HG03575 (cell line): ENCODE results near the gene BTBD1.

Source experiments
- ATAC-seq: cut with Tn5 transposase; IDR thresholded peaks from one replicate; pipeline ENCODE4 v1.9.1; 2021; ENCODE audit not compliant: unreplicated experiment, insufficient number of reproducible peaks, low FRiP score; ENCODE audit errors: extremely low read depth

Gene BTBD1

DNA sequence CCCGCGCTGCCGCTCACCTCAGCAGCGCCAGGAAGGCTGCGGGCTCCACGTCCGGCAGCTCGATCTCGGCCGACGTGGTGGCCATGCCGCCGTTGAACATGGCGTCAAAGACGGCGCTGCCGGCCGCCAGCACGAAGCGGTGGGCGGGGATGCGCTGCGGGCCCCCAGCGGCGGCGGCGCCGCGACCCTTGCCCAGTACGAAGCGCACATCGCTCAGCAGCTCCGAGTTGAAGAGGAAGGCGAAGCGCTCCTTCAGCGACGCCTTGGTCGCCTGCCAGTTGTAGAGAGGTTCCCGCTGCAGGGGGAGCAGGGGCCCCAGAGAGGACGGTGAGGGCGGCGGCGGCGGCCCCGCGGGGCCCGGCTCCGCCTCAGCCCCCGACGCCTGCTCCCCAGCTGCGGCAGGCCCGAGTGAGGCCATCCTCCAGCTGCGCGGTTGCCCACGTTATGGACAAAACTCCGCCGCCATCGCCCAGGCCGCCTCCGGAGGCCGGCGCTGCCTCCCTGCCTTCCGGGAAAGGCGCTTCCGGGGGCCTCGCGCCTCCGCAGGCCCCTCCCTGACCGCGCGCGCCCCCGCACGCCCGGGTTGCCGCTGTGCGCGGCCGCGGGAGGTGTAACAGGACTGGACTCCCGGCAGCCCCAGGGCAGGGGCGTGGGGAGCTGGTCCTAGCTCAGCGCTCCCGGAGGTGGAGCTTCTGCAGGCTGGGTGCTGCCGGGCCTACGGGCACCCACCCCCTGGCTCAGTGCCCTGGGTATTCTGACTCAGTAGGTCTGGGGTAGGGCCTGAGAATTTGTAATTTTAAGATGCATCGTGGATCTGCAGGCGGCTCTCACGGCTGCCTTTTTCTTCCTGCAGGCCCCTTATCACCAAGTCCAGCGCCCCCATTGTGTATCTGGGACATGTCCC is at the start of gene BTBD1:
Gene BTBD1, minus strand, starts transcription at position 519 of the 904 bp plus-strand sequence. Its CDS starts 101 bp downstream, at position 418.
- ATAC-seq = peak; percentile 27

DNA sequence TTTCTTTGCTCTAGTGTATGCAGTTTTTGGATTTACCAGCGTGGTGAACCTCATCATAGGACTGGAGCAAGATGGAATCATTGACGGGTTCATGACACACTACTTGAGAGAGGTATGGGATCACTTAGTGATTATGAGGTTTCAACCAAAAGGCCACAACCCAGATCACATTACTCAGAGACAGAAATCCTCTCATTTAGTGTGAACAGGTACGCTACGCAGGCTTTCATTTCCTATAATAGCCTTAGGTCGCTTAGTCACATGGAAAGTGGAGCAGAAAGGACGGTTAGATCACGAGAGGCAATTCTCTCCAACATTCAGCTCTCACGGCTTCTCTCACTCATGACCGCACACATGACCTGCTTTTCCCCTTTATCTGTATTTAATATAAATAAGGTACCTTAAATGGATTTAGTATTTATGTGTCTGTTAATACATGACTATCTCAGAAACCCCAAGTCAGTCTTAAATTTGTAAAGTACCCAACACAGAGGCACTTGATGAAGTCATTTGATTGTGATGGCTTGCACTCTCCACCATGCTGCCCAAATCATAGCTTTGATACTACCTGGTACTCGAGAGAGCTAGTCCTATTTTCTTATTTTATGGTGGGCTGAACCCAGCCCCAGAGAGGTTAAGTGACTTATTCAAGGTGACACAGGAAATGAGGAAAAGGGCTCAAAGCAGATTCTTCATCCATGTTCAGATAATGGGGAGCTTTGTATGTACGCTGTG is 48.9 kb upstream of the BTBD1 start:
- ATAC-seq = peak; percentile 71

DNA sequence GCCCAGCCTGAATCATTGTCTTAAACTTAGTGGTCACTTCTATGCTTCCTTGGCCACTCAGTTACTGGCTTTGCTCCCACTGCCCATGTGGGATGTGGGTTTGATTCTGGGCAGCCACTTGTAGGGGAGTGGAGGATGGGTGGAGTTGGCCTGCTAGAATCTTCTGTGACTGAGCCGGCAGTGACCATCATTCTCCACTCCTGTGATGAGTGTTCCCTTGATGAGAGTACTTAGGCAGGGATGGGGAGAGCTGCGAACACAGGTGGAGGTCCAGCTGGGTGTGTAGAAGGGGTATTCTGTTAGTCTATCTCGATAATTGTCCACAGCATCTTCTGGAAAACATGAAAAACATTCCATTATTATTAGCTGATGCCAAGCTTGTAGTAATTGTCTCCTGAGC is 48.4 kb upstream of the BTBD1 start:
- no peak for ATAC-seq

DNA sequence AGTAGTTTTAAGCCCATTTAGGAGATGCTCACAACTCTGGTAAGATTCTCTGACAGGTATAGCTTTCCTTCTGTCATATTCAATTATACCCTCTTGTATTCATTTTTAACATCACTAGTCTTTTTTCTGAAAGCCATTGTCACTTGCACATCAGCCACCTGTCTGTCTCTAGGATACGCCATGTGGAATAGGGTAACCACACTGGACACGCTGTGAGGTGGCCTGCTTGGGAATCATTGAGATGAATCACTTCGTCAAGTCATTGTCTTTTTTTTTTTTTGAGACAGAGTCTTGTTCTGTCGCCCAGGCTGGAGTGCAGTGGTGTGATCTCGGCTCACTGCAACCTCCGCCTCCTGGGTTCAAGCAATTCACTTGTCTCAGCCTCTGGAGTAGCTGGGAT is 47.8 kb upstream of the BTBD1 start:
- ATAC-seq = no peak

DNA sequence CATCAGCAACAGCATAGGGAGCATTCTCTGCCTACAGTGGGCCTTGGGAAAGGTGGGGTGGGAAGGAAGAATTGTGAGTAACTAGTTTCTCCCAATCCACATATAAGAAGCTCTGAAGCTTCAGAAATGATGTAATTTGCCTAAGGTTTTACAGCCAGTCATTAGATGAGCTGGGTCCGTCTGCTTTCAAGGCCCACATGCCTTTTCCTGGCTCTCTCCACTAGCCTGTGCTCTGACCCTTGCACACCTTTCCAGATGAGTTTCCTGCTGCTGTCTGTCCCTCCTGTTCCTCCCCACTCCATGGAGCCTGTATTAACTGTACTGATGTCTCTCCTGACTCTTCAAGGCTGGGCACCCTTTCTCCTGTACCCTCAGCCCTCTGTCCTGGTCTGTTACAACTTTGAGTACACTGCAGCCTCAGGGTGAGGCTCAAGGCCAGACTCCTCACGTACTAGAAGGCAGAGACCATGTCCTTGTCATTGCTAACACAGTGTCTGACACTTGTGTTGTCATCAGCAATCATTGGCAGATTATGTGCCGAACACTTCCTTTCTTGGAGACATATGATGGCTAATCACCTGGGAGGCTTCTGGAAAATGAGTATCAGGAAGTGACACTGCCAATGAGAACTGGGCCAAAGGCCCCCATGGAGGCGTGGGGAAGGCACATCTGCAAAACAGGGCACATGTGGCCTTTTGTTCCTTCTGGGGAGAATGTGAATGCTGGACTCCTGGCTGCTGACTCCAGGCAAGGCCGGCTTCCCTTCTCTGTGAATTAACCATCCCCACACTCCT is 47.0 kb upstream of the BTBD1 start:
- ATAC-seq = no peak

DNA sequence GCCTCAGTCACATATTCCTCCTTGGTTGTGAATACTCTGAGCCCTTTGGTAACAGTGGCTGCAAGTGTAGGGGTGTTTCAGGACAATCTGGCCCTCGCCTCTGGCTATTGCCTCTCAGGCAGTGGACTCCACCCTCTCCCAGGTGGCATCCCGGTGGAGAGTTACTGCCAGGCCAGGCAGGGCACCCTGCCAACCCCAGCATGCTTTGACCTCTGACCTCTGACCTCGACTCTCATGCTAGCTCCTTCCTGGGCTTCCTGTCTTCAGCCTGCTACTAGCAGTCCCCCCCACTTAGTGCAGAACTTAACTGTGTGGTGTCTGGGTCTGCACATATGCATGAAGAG is 45.9 kb upstream of the BTBD1 start:
- ATAC-seq = no peak

DNA sequence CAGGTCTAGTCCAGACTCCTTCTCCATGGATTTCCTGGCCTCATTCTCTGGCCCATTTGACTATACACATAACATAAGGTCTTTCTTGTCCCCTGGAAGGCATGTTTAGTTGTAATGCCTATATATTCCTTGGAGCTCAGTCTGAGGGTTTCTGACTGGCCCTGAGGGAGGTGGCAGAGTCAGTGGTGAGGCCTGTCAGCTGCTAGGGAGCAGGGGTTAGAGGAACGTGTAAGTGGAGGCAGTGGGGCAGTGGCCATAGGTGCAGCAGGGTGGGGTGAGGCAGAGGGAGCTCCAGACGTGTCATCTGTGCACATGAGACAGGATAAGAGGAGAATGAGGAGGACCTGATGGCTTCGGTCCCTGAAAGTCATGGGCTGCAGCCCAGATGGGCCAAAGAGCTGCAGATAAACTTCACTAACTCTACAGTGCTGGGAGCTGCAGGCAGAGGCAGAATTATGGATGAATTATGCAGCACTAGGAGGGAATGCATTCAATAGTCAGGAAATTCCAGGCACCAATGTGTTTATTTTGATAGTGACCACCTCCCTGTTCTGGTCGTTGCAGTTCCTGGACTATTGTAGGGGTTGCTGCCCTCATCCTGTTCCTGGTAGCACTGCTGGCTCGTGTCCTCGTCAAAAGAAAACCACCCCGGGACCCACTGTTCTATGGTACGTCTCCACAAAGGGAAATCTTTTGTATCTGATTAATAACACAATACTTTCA is 45.3 kb upstream of the BTBD1 start:
- ATAC-seq = no peak

DNA sequence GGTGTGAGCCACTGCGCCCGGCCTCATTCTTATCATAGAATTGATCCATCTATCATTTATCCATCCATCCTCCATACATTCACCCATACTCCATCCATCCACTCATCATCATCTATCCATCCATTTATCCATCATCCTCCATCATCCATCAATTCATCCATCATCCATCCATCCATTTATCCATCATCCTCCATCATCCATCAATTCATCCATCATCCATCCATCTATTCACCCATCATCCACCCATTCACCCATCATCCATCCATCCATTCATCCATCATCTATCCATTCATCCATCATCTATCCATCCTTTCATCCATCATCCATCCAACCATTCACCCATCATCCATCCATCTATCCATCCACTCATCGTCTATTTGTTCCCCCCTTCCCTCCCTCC is 44.1 kb upstream of the BTBD1 start:
- no peak for ATAC-seq

DNA sequence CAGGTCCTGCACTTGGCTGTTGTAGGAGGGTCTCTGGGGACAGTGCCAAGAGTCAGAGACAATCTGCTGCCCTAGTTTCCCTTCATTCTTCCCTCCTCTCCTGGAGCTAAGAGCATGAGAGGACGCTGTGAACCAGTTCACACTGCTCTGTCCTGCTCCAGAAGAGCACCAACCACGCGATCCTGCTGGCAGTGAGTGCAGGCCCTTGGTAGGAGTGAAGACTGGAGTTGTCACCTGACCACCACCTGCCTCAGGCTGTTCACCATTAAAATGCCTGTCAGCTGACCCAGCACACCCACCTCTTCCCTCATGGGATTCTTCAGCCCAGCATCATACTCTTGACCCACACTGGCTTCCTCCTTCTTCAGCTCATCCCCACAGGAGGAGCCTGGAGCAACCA is 43.3 kb upstream of the BTBD1 start:
- no peak for ATAC-seq

DNA sequence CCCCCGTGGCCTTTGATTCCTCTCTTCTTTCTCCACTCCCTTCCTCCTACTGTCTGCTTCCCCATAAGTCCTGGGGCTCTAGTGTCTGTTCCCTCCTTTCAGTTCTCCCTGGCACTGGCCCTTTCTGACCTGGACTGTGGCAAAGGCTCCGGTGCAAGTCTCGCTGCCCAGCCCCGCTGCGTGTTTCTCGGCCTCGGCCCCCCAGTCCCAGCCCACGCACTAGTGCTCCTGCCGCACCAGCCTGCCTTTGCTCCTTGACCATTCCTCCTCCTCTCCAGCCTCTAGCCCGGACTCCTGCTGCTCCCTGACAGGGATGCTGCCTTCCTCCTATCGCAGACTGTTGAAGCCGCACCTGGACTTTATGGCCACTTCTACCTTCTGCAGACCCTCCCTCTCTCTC is 42.5 kb upstream of the BTBD1 start:
- no peak for ATAC-seq

DNA sequence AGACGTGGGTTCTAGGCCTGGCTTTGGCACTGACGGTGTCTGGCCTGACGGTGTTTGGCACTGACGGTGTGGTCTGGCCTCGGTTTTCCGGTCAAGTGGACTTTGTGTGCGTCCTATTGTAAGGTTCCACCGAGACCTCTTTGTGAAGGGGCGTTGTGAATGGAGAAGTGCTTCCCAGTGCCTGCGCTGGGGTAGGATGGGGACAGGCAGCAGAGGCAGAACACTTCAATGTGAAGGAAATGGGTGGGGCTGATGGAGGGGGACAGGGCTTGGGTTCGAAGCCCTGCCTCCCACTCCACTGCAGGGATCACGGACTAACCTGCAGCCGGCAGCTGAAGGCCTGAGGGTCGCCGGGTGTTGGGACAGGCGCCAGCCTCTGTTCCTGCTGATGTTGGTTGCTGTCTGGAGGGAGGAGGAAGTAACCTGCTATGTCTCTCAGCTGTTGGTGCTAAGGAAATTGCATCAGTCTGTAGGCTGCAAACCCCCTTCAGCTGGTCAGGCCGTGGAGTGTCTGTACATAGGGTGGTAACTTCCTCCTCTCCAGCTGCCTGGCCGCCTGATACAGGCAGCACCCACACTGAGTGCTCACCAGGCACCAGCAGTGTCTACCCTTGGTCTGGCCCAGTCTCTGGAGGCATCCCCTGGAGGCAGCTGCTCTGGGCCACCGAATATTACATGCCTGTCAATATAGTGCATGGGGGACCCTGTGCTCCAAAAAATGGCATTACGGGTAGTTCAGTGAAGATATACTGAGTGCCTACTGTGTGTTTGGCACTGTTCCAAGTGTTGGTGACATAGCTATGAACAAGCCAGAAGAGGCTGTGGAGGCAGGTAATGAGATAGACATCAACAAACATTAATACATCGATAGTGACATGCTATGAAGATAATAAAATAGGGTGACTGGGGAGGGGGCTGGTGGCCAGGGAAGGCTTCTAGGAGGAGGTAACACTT is 41.5 kb upstream of the BTBD1 start:
- ATAC-seq = peak; percentile 55

DNA sequence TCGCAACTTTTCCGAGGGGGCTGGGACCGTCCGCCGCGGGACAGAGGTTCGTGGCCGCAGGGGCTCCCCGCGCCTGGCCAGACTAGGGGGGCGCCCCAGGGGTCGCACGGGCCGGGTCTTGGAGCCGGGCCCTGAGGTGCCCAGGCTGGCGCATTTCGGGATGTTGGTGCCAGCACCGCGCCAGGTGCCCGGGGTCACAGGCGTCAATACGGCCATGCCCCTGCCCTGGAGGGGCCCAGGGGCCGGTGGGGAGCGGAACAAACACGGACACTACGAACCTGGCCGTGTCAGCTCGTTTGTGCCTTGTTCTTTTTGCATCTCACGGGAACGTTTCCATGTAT is 40.8 kb upstream of the BTBD1 start:
- ATAC-seq = no peak

DNA sequence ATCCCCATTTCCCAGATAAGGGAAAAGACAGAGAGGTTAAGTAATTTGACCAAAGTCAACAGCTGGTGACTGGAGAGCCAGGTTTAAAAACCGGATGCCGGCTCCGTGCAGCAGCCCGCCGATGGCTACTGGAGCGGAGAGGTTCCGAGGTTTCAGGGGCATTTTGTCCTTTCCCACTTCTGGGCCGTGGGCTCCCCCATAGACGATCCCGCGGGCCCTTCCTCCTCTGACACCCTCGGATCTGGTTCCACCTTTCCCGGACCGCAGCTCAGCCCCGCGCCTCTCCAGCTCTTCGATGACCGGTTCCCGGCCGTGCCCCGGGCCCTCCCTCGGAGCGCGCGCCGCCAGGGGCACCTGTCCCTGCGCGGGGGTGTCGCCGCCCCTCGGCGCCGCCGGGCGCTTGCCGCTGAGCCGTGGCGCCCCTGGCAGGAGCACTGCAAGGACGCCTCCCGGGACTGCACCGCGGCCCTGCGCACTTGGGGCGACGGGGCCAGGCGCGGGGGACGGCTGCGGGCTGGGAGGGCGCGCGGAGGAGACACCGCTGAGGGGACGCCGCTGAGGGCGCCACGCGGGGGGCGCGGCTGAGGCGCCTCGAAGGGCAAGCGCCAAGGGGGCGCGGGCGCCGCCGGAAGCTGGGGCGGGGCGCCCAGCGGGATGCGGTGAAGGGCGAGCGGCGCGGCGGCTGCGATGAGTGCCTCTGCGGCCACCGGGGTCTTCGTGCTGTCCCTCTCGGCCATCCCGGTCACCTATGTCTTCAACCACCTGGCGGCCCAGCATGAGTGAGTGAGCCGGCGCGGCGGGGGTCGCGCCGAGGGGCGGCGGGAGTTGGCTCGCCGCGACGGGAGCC is 40.2 kb upstream of the BTBD1 start, which contains the start of gene TM6SF1:
Gene TM6SF1, plus strand, starts transcription at position 652 of the 847 bp plus-strand sequence. Its CDS starts 36 bp downstream, at position 688.
- ATAC-seq = no peak

DNA sequence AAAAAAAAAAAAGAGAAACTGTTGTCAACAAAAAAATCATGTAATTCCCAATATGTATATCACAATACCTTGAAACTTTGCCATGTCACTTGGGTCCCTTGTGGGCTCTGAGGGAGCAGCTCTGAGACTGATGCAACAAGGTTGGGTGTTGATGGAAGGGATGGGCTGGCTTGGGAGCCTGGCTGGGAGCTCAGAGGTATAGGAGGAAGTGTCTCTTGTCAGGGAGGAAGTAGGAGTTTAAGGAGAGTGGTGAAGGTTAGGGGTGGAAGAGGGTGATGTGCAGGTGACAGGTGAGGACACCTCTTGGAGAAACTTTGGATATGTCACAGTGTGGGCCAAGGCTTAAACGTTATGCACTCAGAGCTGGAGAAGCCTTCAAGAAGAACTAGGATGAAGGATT is 38.4 kb upstream of the BTBD1 start:
- ATAC-seq = no peak

DNA sequence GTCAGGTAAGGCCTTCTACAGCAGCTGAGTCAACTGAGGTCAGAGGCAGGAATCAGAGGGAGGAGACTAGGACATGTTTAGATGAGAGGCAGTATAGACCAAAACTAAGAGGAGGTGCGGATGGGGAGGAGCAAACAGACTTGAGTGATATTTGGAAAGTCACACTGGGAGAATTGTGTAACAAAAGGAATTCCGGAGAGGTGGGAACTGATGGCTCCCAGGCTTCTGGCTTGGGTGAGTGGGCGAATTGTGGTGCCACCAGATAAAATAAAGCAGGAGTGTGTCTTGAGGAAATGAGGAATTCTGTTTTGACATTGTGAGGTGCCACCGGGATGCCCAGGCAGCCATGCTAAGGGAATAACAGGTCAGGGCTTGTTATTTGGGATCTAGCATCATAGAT is 37.1 kb upstream of the BTBD1 start:
- ATAC-seq = no peak

DNA sequence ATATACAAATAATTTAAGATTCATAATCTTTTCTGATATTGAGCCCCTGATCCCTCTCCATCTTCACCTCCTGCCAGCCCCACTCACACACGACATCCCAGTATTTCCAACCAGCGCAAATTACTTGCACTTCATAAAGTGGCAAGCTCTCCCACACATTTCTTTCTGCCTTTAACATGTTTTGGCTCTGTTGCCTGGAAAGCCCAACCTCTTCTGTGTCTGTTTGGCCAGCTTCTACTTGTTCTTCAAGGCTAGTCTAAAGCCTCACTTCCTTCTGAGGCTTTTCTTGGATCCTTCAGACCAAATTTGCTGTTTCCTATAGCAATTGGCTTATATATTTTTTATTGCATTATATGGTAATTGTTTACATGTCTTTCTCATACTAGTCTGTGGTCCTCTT is 35.3 kb upstream of the BTBD1 start:
- no peak for ATAC-seq

DNA sequence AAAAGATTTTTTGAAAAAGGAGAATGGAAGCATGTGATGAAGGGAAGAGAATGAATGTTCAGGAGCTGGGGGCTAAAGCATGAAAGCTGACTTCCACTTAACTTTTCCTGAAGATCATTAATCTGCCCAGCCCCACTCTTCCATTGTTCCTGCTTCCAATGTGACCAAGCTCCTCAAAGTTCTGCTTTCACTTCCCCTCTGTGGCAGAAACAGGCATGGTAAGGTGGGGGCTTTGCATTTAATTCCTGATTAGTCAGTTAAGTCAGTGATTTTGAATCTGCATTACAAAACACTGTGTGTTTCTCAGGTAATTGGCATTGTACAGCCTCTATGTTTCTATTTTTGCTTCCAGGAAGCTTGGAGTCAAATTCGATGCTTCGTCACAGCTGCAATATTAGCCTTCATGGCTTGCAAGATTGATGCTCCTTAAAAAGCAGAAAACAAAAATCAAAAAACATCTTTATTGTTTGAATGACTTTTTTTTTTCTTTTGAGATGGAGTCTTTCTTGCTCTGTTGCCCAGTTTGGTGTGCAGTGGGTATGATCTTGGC is 33.1 kb upstream of the BTBD1 start:
- ATAC-seq = no peak
